NCI-H2107 treated with DMSO at 0.1 percent for 48 hours (cell line): ENCODE results near the gene SH3BP4.
A peak's percentile ranks its signal among the peaks of the same experiment; 100 is the strongest.

ENCODE experiments used
- DNase-seq: peaks from one replicate; lab custom pipeline; 2025; ENCODE audit not compliant: unreplicated experiment; lab: John Stamatoyannopoulos, UW

The SH3BP4 gene

DNA sequence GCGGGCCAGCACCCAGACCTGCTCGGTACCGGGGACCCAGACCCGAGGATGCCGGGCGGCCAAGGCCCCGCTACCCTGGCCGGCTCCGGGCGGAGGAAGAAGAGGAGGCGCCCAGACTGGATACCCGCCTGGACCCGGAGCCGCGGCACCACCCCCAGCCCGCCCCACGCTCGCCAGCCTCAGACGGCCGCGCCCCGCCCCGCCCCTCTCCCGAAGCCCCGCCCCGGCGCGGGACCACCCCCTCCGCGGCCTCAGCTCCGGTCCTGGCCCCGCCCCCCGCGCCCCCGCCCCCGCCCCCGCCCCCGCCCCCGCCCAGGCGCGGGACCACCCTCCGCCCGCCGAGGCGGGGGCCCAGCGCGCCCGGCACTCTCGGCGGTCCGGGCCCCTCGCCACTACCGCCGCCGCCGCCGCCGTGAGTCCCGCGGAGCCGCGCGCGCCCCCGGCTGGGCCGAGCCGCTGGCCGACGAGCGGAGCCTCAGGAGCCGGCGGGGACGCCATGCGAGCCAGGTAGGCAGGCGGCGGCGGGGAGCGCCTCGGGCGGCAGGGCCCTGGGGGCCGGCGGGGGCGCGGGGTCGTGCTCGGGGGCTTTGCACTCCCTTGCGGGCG, at the start of gene SH3BP4:
Gene SH3BP4 (plus strand): TSS at position 354 of the 606 bp plus-strand sequence. CDS start 82,986 bp downstream, outside the sequence.
- DNase-seq: peak; percentile 28

DNA sequence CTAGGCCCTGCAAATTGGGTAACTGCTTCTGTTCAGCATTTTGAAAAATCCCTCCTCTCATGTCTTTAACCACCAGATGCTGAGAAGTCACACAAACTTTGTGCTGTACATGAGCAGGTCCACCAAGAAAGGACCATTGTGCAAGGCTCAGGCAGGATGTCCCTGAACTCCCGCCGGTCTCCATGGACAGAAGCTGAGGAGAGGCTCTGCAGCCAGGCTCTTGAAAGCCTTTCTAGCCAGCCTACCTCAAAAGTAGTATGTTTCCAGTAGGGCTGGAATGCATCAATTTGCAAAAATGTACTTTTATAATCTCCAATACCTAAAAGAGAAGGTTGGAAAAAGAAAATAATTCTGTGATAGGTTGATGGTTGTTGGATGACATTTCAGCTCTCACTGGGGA, 47.0 kb upstream of the SH3BP4 start:
- DNase-seq: no peak

DNA sequence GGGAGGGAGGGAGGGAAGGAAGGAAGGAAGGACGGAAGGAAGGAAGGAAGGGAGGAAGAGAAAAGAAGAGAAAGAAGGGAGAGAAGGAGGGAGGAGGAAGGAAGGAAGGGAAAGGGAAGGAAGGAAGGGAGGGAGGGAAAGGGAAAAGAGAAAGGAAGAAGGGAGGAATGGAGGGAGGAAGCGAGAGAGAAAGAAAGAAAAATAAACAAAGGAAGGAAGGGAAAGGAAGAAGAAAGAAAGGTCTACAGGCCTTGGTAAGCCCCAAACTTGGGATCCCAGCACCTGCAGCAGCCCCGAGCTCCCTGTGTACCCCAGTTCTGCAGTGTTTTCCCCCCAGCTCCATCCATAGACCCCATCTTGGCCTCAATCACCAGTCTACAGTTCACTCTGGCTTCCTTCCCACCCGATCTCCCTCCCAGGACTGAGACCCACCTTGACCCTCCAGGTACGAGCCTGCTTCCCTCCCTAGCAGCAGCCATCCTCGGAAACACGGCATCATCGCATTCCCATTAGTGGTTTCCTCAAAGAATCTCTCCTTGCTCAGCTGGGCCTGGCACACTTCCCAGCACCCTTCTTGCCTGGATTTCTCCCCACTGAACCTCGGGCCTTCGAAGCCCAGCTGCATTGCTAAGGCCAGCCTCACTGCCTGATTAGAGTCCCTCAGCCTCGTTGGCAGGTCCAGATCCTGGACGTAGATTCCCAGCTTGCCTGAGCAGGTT, 46.1 kb upstream of the SH3BP4 start:
- DNase-seq: no peak

DNA sequence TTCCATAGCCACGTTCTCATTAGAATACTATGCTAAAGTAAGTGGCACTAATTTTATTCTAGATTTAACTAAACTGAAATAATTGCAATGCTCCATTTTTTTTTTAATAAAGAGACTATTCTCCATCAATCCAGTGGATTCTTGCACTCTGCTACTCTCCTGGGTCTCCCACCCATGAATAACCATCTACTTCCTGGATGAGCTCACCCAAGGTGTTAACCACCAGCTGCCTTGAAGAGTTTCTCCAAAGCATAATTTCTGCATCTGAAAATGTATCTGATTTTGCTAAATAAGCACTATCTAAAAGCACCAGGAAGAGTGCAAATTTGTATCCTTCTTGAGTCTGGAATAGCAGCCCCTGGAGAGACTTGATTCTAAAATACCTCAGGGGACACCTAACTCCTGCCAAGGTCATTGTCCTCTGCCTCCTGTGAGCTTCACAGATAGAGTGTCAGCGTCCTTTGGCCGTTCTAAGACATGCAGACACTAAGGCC, 41.6 kb upstream of the SH3BP4 start:
- DNase-seq: no peak

DNA sequence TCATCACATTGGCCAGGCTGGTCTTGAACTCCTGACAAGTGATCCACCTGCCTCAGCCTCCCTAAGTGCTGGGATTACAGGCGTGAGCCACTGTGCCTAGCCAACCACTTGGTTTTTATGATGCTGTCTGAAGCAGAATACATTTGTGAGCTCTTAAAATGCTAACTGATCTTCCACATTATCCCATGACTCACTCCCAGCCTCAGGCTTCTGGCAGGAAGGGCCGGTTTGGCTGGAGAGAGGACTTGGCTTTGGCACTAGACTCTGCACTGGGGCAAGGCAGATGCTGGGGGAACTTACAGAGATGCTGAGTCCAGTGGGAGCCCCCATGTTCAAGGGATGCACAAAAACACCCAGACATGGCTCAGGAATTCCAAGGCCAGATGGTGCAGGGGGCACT, 40.5 kb upstream of the SH3BP4 start:
- no peak for DNase-seq

- no peak for DNase-seq
Measured at GRCh38 chr2:234912437-234912836, 39.4 kb upstream of the SH3BP4 start.

DNA sequence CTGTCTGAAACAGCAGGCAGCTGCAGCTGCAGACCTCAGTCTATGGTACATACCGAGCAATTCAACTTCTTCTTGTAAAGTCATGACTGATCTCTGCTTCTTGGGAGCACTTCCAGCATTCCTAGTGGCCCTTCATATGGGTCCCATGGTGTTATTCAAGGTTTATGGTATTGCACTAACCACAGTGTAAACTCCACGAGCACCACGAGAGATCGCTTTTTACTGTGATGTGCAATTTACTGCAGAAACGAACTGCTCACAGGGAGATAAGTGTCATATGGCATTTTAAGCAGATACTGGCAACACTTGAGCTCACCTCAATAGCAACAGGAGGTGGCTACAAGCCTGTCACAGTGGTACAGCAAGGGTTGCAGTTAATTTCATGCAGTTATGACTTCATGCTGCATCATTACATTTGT, 38.6 kb upstream of the SH3BP4 start:
- peak; percentile 91 for DNase-seq

DNA sequence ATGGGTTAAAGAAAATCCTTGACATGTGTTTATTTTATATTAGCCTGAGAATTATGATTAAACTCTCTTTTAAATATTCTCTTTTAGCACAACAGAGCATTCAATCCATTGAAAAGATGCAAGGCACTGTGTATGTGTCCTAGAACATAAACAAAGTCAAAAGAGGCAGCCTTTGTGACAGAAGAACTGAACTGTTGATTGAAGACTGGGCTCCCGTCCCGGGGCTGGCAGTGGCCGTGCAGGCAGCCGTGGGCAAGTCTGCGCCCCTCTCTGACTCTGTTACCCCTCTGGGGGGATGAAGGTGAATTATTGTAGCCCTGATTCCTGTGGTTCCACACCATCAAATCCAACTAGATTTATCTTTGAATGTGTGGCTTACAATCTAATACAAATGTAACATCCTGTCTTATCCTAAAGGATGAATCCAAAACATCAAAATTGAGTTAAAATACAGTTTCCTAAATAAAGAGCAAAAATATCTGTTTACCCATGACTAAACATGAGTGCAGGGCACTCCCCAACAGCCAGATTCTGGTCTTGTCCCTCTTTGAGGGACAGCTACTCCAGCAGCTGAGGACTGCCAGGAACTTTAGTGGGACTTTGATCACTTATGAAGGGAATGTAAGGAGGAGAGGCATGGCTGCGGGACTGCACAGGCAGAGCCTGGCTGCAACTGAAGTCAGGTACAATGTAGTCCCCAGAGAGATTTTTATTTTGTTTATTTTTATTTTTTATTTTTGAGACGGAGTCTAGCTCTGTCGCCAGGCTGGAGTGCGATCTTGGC, 37.3 kb upstream of the SH3BP4 start:
- no peak for DNase-seq

- no peak for DNase-seq
Measured at GRCh38 chr2:234916674-234917073, 35.1 kb upstream of the SH3BP4 start.

- DNase-seq: no peak
Measured at GRCh38 chr2:234917211-234917975, 34.4 kb upstream of the SH3BP4 start.

- no peak for DNase-seq
Measured at GRCh38 chr2:234919711-234920110, 32.1 kb upstream of the SH3BP4 start.

DNA sequence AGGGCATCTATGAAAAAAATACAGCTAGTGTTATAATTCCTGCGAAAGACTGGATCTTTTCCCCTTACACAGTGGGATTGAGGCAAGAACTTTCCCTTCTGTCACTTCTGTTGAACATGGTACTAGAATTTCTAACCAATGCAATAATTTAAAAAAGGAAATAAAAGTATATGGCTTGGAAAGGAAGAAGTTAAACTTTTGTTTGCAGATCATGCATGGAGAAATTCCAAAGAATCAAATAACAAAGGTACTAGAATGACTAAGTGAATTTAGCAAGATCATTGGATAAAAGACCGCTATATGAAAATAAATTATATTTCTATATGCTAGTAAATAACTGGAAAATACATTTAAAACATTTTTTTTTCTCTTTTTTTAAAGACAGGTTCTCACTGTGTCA, 31.0 kb upstream of the SH3BP4 start:
- DNase-seq: no peak

- no peak for DNase-seq
Measured at GRCh38 chr2:234929002-234929401, 22.8 kb upstream of the SH3BP4 start.

DNA sequence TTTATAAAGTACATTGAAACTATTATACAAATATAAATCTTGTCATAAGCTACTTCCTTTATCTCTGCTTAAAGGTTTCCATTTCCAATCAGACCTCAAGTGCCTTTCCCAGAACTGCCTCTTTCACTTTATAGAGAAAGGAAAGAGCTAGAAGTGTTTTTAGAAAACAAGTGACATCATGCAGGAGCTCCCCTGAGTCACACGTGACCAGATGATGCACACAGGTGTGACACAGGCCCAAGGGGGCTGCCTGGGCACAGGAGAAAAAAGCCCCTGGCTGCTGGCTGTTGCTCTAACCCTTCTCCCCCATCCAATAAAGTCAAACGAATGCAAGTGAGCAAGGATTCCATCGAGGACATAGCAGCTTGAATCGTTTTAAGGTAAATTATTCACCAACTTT, 21.4 kb upstream of the SH3BP4 start:
- DNase-seq: peak; percentile 25

GRCh38 chr2:234931371-234931770, 20.4 kb upstream of the SH3BP4 start:
- no peak for DNase-seq

- no peak for DNase-seq
Measured at GRCh38 chr2:234932591-234933168, 19.1 kb upstream of the SH3BP4 start.

DNA sequence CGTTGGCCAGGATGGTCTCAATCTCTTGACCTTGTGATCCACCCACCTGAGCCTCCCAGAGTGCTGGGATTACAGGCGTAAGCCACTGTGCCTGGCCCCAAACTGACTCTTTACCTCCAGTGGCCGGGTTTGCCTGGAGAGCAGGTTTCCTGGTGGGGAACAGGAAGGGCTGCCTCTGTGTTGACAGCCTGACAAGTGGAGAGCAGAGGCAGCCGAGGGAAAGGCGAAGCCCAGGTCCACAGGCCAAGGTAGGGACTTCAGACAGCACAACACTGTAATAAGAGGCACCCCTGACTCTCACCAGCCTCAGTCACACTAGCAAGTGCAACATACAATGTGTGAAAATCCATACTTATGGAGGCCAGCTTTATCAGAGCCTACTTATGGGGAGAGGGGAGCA, 16.5 kb upstream of the SH3BP4 start:
- DNase-seq: no peak

- DNase-seq: no peak
Measured at GRCh38 chr2:234939576-234939975, 12.2 kb upstream of the SH3BP4 start.

DNA sequence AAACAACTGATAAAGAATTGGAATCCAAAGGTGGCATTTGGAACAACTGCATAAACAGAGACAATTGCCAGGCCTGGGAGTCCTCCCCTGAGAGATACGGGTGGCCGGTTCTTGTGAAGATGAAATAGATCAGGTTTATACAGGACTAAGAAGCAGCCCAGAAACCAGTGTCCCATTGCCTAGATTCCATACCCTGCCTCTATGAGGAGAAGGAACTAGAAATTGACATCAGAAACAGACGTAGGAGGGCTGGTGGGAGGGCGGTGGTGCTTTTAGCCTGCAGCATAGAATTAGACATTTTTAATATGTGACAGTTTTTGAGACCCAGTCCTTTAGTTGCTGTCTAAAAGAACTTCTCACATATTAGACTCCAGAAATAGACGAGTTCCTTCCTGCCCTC, 11.8 kb upstream of the SH3BP4 start:
- DNase-seq: no peak

- no peak for DNase-seq
Measured at GRCh38 chr2:234940527-234940926, 11.3 kb upstream of the SH3BP4 start.
